IMR-90 (cell line): ENCODE measurements around the gene NDUFB2. TPM values are rescaled to one million over a fixed set of nuclear protein-coding genes. Genes with fewer than 3 reads are reported as not detected.

Experiments used
- ATAC-seq: fragments of 200-7000 bp; cut with Tn5 transposase; 2 replicates; pipeline ENCODE4 v1.9.1; 2020; ENCODE audit warnings: low read depth, mild to moderate bottlenecking, moderate library complexity
- BruUV-seq: library from RNA; stranded (reverse); fragments of 400-500 nt; replicated peaks from 2 replicates; lab custom pipeline; 2021; lab: Mats Ljungman, UMichigan
- CTCF ChIA-PET: fragments of 300-600 bp; formaldehyde crosslinking; extraction: SDS; loops from one replicate; lab custom pipeline; 2021; ENCODE audit warnings: antibody characterized with exemption; lab: Yijun Ruan, JAX
- POLR2A ChIA-PET: fragments of 300-600 bp; sonication (Branson Sonifier 250); formaldehyde crosslinking; loops from one replicate; lab custom pipeline; 2022; ENCODE audit warnings: antibody characterized with exemption; ENCODE audit not compliant: unreplicated experiment; lab: Charles Lee
- DNase-seq: peaks from one replicate; pipeline ENCODE4 v3.0.0; 2013
- H2AFZ ChIP-seq: replicated peaks from 2 replicates; pipeline ENCODE3; 2013; ENCODE audit warnings: low read length, mild to moderate bottlenecking; ENCODE audit not compliant: poor library complexity
- H2AK5ac ChIP-seq: 2 replicates; pipeline ENCODE4 v1.6.1; 2013; ENCODE audit warnings: low read depth, low read length, inconsistent platforms
- H2AK9ac ChIP-seq: replicated peaks from 2 replicates; pipeline ENCODE3; 2013; ENCODE audit warnings: mild to moderate bottlenecking, low read depth, low read length, moderate library complexity; ENCODE audit not compliant: poor library complexity
- H2BK120ac ChIP-seq: 2 replicates; pipeline ENCODE4 v1.6.1; 2013; ENCODE audit warnings: low read depth, low read length, inconsistent platforms
- H2BK15ac ChIP-seq: 3 replicates; pipeline ENCODE4 v1.6.1; 2013; ENCODE audit warnings: low read depth, low read length, inconsistent platforms
- H2BK20ac ChIP-seq: 2 replicates; pipeline ENCODE4 v1.6.1; 2013; ENCODE audit warnings: low read depth, mild to moderate bottlenecking, inconsistent platforms, low read length, moderate library complexity
- H2BK5ac ChIP-seq: 2 replicates; pipeline ENCODE4 v1.6.1; 2013; ENCODE audit warnings: mild to moderate bottlenecking, low read depth, low read length, inconsistent platforms; ENCODE audit not compliant: poor library complexity, severe bottlenecking
- H3K14ac ChIP-seq: replicated peaks from 2 replicates; pipeline ENCODE4 v1.6.1; 2013; ENCODE audit warnings: low read depth, low read length, inconsistent platforms
- H3K18ac ChIP-seq: 2 replicates; pipeline ENCODE4 v1.6.1; 2013; ENCODE audit warnings: low read depth, low read length, control low read depth
- H3K23ac ChIP-seq: 2 replicates; pipeline ENCODE4 v1.6.1; 2013; ENCODE audit warnings: low read depth, low read length, inconsistent platforms
- H3K27ac ChIP-seq: 2 replicates; pipeline ENCODE4 v1.5.1; 2013; ENCODE audit warnings: mild to moderate bottlenecking, control low read depth, low read length; ENCODE audit not compliant: insufficient read depth
- H3K27me3 ChIP-seq: 2 replicates; pipeline ENCODE4 v1.6.1; 2013; ENCODE audit warnings: low read length; ENCODE audit not compliant: control insufficient read depth, insufficient read depth
- H3K36me3 ChIP-seq: 2 replicates; pipeline ENCODE4 v1.6.1; 2013; ENCODE audit warnings: low read length, mixed read lengths; ENCODE audit not compliant: control insufficient read depth, insufficient read depth
- H3K4ac ChIP-seq: 2 replicates; pipeline ENCODE4 v1.6.1; 2013; ENCODE audit warnings: low read depth, low read length, inconsistent platforms
- H3K4me1 ChIP-seq: 2 replicates; pipeline ENCODE4 v1.6.1; 2013; ENCODE audit warnings: low read length, mixed read lengths; ENCODE audit not compliant: control insufficient read depth, insufficient read depth
- H3K4me2 ChIP-seq: 2 replicates; pipeline ENCODE4 v1.6.1; 2013; ENCODE audit warnings: low read depth, mild to moderate bottlenecking, control low read depth, low read length, moderate library complexity
- H3K4me3 ChIP-seq: 2 replicates; pipeline ENCODE4 v1.5.1; 2013; ENCODE audit warnings: low read depth, mild to moderate bottlenecking, control low read depth, low read length, moderate library complexity; ENCODE audit not compliant: insufficient read depth
- H3K56ac ChIP-seq: 2 replicates; pipeline ENCODE4 v1.6.1; 2013; ENCODE audit warnings: low read length, inconsistent platforms; ENCODE audit not compliant: insufficient read depth; ENCODE audit errors: extremely low read depth
- H3K79me1 ChIP-seq, 2 experiments: 2 replicates each; pipeline ENCODE4 v1.6.1; 2013; ENCODE audit warnings: low read length in 2 of 2, inconsistent platforms in 1 of 2, low read depth in 1 of 2
- H3K9ac ChIP-seq: 2 replicates; pipeline ENCODE4 v1.6.1; 2013; ENCODE audit warnings: low read depth, low read length, control low read depth
- H3K9me1 ChIP-seq: 2 replicates; pipeline ENCODE4 v1.6.1; 2013; ENCODE audit warnings: low read length, inconsistent platforms; ENCODE audit not compliant: insufficient read depth
- H3K9me3 ChIP-seq: 2 replicates; pipeline ENCODE4 v1.6.1; 2013; ENCODE audit warnings: low read length; ENCODE audit not compliant: control insufficient read depth, insufficient read depth
- H4K20me1 ChIP-seq: 2 replicates; pipeline ENCODE4 v1.6.1; 2013; ENCODE audit warnings: low read length, inconsistent platforms; ENCODE audit not compliant: insufficient read depth
- H4K5ac ChIP-seq: 2 replicates; pipeline ENCODE4 v1.6.1; 2013; ENCODE audit warnings: mild to moderate bottlenecking, low read depth, low read length, control low read depth
- H4K8ac ChIP-seq, 2 experiments: 2 replicates each; pipeline ENCODE4 v1.6.1; 2013; ENCODE audit warnings: low read depth in 2 of 2, low read length in 2 of 2, control low read depth in 1 of 2, inconsistent platforms in 1 of 2
- H4K91ac ChIP-seq: 2 replicates; pipeline ENCODE4 v1.6.1; 2013; ENCODE audit warnings: low read depth, low read length, inconsistent platforms; ENCODE audit not compliant: insufficient read depth
- BHLHE40 ChIP-seq: fragments of 150-350 bp; IDR thresholded peaks from 2 replicates; pipeline ENCODE4 v1.6.1; 2016; ENCODE audit warnings: mild to moderate bottlenecking, low read depth, low read length
- CEBPB ChIP-seq: IDR thresholded peaks from 2 replicates; pipeline ENCODE4 v1.6.1; 2012; ENCODE audit warnings: low read depth, low read length, improper control_type of control experiment
- CHD1 ChIP-seq: IDR thresholded peaks from 2 replicates; pipeline ENCODE4 v1.6.1; 2012; ENCODE audit warnings: low read depth, low read length, improper control_type of control experiment
- FOS ChIP-seq: fragments of 150-350 bp; IDR thresholded peaks from 2 replicates; pipeline ENCODE4 v1.6.1; 2016; ENCODE audit warnings: low read depth, low read length
- MAFK ChIP-seq: IDR thresholded peaks from 2 replicates; pipeline ENCODE4 v1.6.1; 2012; ENCODE audit warnings: low read depth, low read length, improper control_type of control experiment
- MAZ ChIP-seq: IDR thresholded peaks from 2 replicates; pipeline ENCODE4 v1.6.1; 2012; ENCODE audit warnings: low read depth, mild to moderate bottlenecking, low read length, improper control_type of control experiment, moderate library complexity, borderline replicate concordance
- MXI1 ChIP-seq: IDR thresholded peaks from 2 replicates; pipeline ENCODE4 v1.6.1; 2012; ENCODE audit warnings: low read depth, mild to moderate bottlenecking, low read length, moderate library complexity, borderline replicate concordance
- NFE2L2 ChIP-seq: fragments of 150-350 bp; IDR thresholded peaks from 2 replicates; pipeline ENCODE4 v1.6.1; 2016; ENCODE audit warnings: low read depth, mild to moderate bottlenecking, low read length
- POLR2A ChIP-seq: IDR thresholded peaks from 2 replicates; pipeline ENCODE4 v1.6.1; 2012; ENCODE audit warnings: mild to moderate bottlenecking, low read depth, low read length
- RAD21 ChIP-seq: IDR thresholded peaks from 2 replicates; pipeline ENCODE4 v1.6.1; 2012; ENCODE audit warnings: low read length, improper control_type of control experiment
- RCOR1 ChIP-seq: IDR thresholded peaks from 2 replicates; pipeline ENCODE4 v1.6.1; 2012; ENCODE audit warnings: mild to moderate bottlenecking, low read length, improper control_type of control experiment; ENCODE audit not compliant: insufficient replicate concordance
- SMC3 ChIP-seq: fragments of 150-350 bp; IDR thresholded peaks from 2 replicates; pipeline ENCODE4 v1.6.1; 2016; ENCODE audit warnings: low read depth, mild to moderate bottlenecking, antibody characterized with exemption, low read length, moderate library complexity
- WGBS, 2 experiments: methylation state at CpG; one replicate each; pipeline versions ENCODE4 v1.1.5 to v1.1.7; 2013; ENCODE audit warnings: missing lambda C conversion rate in 2 of 2; ENCODE audit not compliant: insufficient read length in 1 of 2; ENCODE audit errors: extremely low coverage in 2 of 2; 5-methylcytosine and 5-hydroxymethylcytosine counted together
- dilution Hi-C: fragments of 300-500 bp; cut with HindIII; formaldehyde crosslinking; loops from one replicate; pipeline ENCODE4 v1.14.3; 2018; ENCODE audit warnings: low sequenced_read_pairs; ENCODE audit not compliant: unreplicated experiment
- in situ Hi-C: fragments of 300-500 bp; cut with MboI; formaldehyde crosslinking; loops from 3 replicates; pipeline ENCODE4 v1.14.3; 2019; ENCODE audit warnings: low sequenced_read_pairs, inconsistent platforms, mixed read lengths
- intact Hi-C: fragments of 100-400 bp; cut with micrococcal nuclease; formaldehyde crosslinking; loops from 2 replicates; pipeline ENCODE4 v1.10.0; 2022
- polyA plus RNA-seq, 3 experiments: library from polyadenylated mRNA; depleted of rRNA; stranded (reverse); fragments of >200 nt; gene quantifications; 2 replicates each; pipeline ENCODE4 v1.2.3, GENCODE V29; 2012; ENCODE audit warnings: low replicate concordance in 1 of 3
- total RNA-seq: library from RNA; depleted of rRNA; stranded (reverse); fragments of >200 nt; gene quantifications from 2 replicates; pipeline ENCODE4 v1.2.3, GENCODE V29; 2012
- TF ChIP-seq, protein P1 (sequence below): fragments of 150-350 bp; IDR thresholded peaks from 2 replicates; pipeline ENCODE4 v1.6.1; 2017; ENCODE audit warnings: mild to moderate bottlenecking, antibody characterized with exemption, low read length, low read depth
- TF ChIP-seq, protein P2 (sequence below): conservative IDR thresholded peaks from 2 replicates; pipeline ENCODE4 v1.5.1; 2012; ENCODE audit warnings: mild to moderate bottlenecking, low read depth, low read length, improper control_type of control experiment

Gene NDUFB2
- total and polyA plus RNA-seq, 2 of the 4 experiments (the other 2 are of a cell fraction), result 81.7 to 143 TPM

DNA sequence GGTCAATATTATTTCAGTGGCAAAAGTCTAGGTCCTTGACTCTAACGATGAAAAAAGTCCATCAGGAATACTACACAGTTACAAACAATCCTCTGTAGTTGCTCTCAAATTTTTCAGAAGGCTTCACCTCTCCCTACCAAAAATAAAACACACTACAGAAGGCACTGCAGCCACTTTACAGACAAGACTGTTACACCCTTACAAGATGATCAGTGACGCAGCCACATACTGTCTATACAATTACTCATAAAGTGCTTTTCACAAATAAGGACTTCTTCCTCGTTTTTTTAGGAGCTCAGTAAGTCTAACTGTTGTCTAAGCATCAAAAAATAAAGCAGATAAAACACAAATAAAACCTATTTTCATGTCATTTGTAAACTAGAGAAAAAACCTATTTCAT is 27.1 kb downstream of the NDUFB2 start:
- H2BK15ac ChIP-seq, result no peak overlapping the region
- no peaks in the 10 kb centered on the region for H3K9me3 ChIP-seq
- no peak overlapping the region for H2AFZ ChIP-seq
- H2AK5ac ChIP-seq, result no peak overlapping the region
- POLR2A ChIA-PET, result no interaction called here
- H2BK120ac ChIP-seq, result no peak overlapping the region
- TF ChIP-seq SMC3 (no peak), CEBPB (no peak), POLR2A (no peak), RCOR1 (no peak), RAD21 (no peak), FOS (no peak), CHD1 (no peak), MXI1 (no peak), MAZ (no peak), MAFK (no peak), NFE2L2 (no peak), BHLHE40 (no peak)
- TF ChIP-seq, protein P1, sequence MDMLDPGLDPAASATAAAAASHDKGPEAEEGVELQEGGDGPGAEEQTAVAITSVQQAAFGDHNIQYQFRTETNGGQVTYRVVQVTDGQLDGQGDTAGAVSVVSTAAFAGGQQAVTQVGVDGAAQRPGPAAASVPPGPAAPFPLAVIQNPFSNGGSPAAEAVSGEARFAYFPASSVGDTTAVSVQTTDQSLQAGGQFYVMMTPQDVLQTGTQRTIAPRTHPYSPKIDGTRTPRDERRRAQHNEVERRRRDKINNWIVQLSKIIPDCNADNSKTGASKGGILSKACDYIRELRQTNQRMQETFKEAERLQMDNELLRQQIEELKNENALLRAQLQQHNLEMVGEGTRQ, result no peak
- TF ChIP-seq, protein P2, sequence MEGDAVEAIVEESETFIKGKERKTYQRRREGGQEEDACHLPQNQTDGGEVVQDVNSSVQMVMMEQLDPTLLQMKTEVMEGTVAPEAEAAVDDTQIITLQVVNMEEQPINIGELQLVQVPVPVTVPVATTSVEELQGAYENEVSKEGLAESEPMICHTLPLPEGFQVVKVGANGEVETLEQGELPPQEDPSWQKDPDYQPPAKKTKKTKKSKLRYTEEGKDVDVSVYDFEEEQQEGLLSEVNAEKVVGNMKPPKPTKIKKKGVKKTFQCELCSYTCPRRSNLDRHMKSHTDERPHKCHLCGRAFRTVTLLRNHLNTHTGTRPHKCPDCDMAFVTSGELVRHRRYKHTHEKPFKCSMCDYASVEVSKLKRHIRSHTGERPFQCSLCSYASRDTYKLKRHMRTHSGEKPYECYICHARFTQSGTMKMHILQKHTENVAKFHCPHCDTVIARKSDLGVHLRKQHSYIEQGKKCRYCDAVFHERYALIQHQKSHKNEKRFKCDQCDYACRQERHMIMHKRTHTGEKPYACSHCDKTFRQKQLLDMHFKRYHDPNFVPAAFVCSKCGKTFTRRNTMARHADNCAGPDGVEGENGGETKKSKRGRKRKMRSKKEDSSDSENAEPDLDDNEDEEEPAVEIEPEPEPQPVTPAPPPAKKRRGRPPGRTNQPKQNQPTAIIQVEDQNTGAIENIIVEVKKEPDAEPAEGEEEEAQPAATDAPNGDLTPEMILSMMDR, result no peak
- intact Hi-C loops (no loop called here), in situ Hi-C loops (no loop called here), dilution Hi-C loops (no loop called here)
- no peak overlapping the region for H2AK9ac ChIP-seq
- H3K4me1 ChIP-seq, result no peaks in the 10 kb centered on the region; the same call in 1 of the 2 replicates
- no peak overlapping the region for H3K4me3 ChIP-seq
- no peaks in the 10 kb centered on the region for H3K27me3 ChIP-seq
- no peaks in the 10 kb centered on the region; a peak in 2 of 4 replicates for H3K79me1 ChIP-seq
- H3K9ac ChIP-seq, result no peak overlapping the region
- H3K14ac ChIP-seq, result no peak overlapping the region
- H3K27ac ChIP-seq, result no peak overlapping the region
- H3K23ac ChIP-seq, result no peak overlapping the region
- no peak overlapping the region for H3K18ac ChIP-seq
- H4K91ac ChIP-seq, result no peak overlapping the region
- CTCF ChIA-PET, result no interaction called here
- WGBS, 2 experiments, result 100% methylated on average over 1 of the region's 3 CpGs; no CpG with 5 or more reads in 1 of the 2 experiments
- no peaks in the 10 kb centered on the region for H4K20me1 ChIP-seq
- DNase-seq (no peak), ATAC-seq (no peak)
- no peak overlapping the region for H2BK20ac ChIP-seq
- BruUV-seq, result no TSS peak
- no peak overlapping the region for H4K8ac ChIP-seq
- H3K9me1 ChIP-seq, result no peaks in the 10 kb centered on the region; the same call in 1 of the 2 replicates
- no peak overlapping the region for H4K5ac ChIP-seq
- H3K4me2 ChIP-seq, result no peak overlapping the region
- H3K56ac ChIP-seq, result no peak overlapping the region
- H3K4ac ChIP-seq, result no peak overlapping the region
- no peak overlapping the region for H2BK5ac ChIP-seq
- peaks cover 4% of the 10 kb centered on the region for H3K36me3 ChIP-seq
